Measurements from ENCODE around the gene ATP6V0C.

ATP6V0C gene

DNA sequence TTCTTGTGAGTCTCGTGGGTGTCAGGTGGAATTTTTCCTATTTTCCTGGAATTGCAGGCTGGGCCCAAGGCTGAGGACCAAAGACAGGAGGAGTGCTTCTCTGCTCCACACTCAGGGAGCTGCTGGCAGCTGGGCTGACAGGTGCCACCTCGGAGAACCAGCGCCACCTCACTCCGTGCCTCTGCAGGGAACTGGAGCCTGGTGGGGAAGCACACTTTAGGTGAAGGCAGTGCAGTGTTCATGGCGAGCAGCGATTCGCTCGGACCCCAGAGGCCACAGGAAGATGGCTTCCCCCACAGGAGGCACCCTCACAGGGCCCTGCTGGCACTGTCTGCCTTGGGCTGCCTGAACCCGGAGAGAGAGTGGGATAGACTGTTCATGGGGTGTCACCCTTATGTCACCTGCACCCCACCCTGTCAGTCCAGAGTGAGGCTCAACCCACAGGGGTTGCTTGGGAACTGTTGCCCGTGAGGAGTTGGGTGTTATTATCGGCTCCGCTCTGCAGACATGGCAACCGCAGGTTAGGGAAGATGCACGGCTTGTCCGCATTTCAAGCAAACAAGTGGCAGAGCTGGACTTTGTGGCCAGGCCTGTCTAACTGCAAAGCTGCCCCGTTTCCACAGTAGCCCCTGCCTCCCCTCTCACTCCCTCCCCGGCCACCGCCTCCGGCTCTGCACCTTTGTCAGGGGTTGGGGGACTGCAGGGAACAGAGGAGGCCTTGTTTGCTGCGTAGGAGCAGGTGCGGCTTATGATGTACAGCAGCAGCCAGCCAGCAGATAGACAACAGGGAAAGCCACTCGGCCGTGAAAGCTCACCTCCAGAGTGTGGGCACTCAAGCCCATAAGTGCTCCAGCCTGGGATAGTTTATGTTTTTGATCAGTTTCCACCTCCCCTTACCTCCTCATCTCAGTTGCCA, 23.3 kb upstream of the ATP6V0C start:
- DNase-seq (ENCODE audit: low read depth in 2 of 2): no peak

DNA sequence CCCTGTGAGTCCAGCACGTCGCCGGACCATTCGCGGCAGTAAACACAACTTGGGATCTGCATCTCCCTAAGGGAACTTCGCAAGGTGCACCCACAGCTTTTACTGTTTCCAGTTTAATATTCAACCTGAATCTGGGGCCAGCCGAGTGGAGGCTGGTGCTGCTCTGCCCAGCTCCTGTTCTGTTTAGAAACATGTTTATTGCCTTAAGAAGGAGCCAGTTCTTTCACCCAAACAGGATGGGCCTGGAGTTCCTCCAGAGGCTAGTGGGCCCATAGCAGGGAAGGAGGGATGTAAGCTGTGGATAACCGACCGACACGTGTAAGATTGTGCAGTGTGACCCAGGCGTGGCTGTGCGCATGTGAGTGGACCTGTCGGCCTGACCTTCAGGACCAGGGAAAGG, 21.5 kb upstream of the ATP6V0C start:
- DNase-seq (ENCODE audit: low read depth in 2 of 2): no peak

DNA sequence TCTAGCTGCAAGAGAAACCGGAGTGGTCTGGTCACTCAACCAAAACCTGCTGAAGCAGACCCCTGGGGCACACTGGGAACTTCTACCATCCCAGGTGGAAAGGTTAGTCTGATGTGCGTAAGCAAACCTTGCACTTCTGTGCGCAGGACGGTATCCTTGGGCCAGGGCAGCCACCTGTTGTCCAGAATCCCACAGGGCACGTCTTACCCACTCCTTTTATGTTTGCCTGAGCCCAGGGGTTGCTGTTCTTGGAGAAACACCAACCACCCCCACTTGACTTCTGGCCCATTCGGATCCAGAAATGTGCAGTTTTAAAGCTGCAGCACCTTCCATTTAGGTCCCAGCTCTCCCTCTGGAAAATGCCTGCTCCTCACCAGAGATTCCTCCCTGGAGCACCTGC, 20.1 kb upstream of the ATP6V0C start:
- no peak for DNase-seq (ENCODE audit: low read depth in 2 of 2)

DNA sequence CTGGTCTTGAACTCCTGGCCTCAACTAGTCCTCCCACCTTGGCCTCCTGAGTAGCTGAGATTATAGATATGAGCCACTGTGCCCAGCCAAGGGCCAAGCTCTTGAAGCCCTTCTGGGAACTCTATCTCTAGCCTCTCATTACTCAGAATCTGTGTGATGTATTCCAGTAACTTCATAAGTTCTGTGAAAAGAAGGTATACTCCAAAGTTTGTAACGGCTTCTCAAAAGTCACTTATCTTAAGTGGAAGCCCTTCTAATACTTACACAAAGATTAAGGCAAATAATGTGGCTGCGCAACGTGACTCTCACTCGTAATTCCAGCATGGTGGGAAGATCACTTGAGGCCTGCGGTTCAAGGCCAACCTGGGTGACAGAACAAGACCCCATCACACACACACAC, 19.1 kb upstream of the ATP6V0C start:
- no peak for DNase-seq (ENCODE audit: low read depth in 2 of 2)

DNA sequence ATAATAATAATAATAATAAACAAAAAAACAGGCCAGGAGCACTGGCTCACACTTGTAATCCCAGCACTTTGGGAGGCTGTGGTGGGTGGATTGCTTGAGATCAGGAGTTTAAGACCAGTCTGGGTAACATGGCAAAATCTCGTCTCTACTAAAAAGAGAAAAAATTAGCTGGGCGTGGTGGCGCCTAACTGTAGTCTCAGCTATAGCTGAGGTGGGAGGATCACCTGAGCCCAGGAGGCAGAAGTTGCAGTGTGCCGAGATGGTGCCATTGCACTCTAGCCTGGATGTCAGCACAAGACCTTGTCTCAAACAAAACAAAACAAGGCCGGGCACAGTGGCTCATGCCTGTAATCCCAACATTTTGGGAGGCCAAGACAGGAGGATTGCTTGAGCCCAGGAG, 18.7 kb upstream of the ATP6V0C start:
- no peak for DNase-seq (ENCODE audit: low read depth in 2 of 2)

GRCh38 chr16:2496223-2497115, 17.3 kb upstream of the ATP6V0C start:
- no peak for DNase-seq (ENCODE audit: low read depth in 2 of 2)

- no peak for DNase-seq (ENCODE audit: low read depth in 2 of 2)
Observed at GRCh38 chr16:2497116-2497630, 16.6 kb upstream of the ATP6V0C start.

DNA sequence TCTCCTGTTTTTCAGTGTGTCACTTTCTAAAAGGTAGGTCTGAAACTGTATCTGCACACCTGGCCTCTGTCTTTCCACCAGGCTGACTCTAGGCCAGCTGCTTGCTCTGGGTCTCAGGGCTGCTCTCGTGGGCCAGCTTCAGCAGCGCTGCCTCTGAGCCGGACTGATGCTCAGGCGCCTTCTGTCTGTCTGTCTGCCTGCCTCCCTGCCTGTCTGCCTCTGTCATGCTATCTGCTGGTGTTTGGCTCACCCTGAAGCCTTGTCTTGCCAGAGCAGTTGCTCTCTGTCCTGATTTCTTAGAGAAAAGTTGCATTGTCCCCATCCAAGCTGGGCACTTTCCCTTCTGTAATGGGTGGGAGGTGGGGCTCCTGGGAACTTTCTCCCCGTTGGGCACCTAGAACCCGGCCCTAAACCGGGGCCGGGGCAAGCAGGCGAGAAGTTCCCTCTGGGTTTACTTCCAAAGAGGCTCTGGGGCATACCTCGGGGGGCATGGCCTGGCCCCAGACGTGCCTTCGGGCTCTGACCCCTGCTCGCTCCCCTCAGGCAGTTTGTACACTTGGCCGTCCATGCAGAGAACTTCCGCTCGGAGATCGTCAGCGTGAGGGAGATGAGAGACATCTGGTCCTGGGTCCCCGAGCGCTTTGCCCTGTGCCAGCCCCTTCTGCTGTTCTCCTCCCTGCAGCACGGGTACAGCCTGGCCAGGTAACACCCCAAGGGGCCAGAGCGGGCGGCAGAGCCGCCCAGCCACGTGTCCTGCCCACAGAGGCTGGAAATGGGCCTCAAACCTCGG, 15.9 kb upstream of the ATP6V0C start:
- no peak for DNase-seq (ENCODE audit: low read depth in 2 of 2)

DNA sequence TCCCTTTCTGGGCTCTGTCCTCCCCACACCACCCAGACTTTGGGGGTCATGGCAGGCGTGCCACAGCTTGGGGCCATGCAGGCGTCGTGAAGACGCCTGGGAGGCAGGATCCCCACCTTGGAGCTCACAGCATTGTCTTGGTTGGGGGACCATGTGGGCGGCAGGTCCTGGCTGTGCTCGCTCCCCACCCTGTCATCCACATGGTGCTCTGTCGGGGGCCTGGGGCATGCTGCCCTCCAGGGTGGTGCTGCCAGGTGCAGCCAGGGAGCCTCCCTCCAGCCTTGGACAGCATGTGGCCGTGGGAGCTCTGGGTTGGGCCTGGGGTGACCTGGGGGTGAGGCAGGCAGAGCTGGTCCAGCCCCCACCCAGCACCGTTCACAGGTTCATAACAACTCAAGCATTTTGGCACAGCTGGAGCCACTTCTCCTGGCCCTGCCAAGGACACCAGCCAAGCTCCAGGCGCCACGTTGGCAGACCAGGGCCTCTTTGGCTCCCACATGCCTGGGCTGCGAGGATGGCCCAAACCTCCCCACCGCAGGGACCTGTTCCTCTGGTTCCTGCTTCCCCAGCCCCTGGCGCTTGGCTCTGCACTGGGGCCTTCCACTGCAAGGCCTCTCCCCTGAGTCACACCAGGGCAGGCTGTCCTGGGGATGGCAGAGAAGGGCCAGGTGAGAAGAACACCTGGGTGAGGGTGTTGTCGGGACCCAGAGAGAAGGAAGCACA, 15.1 kb upstream of the ATP6V0C start:
- no peak for DNase-seq (ENCODE audit: low read depth in 2 of 2)

DNA sequence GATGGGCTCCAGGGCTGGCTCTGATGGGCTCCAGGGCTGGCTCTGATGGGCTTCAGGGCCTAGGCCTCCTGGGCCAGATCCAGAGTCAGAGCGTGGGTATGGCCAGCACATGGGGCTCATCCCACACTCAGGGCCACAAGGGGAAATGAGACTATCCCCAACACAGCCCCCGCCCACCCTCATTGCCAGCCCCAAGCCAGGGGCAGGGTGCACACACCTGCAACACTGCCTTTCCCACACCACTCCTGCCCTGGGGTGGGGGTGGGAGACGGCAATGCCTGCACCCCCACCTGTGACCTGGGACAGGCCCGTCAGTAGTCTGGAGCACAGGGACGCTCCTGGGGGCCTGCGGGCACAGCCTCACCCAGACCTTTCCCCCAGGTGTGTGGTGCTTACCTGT, 14.3 kb upstream of the ATP6V0C start:
- no peak for DNase-seq (ENCODE audit: low read depth in 2 of 2)

DNA sequence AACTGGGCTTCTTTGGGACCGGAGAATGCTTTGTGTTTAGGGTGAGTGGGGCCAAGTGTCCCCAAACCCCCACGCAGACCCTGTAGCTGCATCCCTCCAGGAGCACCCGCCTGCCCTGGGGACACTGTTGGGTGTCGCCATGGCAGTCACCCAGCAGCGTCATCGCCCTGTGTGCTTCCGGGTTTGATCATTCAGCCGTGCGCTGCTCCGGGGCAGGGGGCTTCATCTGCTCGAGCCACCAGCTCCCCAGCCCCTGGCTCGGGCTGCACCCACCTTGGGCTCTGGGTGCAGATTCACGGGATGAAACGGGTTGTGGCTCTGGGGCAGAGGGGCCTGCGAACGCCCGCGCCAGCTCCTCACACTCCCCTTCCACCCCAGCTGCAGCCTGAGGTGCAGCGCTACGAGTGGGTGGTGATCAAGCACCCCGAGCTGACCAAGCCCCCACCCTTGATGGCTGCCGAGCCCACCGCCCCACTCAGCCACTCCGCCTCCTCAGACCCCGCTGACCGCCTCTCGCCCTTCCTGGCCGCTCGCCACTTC, 13.8 kb upstream of the ATP6V0C start:
- no peak for DNase-seq (ENCODE audit: low read depth in 2 of 2)

DNA sequence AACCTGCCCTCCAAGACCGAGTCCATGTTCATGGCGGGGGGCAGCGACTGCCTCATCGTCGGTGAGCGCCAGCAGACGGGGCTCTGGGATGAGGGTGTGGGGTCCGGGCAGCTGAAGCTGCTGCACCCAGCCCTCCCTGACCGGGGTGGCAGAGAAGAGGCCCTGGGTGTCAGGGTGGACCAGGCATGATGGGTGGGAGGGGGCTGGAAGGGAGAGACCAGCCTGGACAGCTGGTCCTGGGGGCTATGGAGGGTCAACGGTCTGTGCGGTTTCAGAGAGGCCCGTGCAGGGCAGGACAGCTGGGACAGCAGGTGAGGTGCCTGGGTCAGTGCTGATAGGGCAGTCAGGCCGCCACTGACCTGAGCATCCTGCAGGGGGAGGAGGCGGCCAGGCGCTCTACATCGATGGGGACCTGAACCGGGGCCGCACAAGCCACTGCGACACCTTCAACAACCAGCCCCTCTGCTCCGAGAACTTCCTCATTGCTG, 13.3 kb upstream of the ATP6V0C start:
- DNase-seq (ENCODE audit: low read depth in 2 of 2): no peak

- DNase-seq (ENCODE audit: low read depth in 2 of 2): peak; percentile 57 to 75
Observed at GRCh38 chr16:2500918-2501750, 12.6 kb upstream of the ATP6V0C start.

DNA sequence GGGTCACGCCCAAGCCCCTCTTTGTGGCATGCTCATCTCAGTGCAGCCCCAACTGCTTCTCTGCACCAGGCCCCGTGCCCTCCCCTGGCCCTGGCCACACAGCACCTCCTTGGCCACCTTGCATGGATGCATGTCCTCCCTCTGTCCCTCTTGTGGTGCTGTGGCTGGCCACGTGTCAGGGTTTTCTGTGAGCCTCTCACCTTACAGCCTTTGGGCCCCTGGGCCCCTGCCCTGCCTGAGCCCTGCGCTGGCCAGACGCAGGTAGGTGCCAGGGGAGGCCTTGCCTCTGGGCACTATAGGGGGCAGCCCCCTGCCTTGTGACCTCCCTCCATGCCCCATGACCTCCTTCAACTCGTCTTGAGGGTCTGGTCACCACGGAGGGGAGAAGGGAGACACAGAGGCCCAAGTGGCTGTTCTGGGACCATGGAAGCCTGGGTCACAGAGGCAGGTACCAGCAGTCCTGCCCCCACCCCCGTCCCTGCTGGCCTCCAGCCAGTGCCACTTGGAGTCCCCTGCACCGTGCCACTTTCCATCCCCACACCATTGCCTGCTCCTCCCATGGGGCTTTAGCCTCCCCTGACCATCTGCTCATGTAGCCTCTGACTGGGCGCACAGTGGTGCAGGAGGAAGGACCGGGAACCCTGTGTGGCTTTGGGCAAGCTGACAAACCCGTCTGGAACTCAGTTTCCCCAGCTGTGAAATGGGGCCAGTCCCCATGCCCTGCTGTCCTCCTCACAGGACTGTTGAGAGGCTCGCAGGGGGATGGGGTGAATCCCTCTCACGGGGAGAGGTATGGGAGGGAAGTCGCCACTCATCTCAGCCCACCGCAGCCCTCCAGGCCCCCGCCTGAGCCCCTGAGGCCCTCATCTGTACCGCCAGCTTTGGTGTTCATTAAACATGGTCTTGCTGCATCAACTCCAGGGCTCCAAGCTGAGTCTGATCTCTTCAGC, 11.5 kb upstream of the ATP6V0C start:
- no peak for DNase-seq (ENCODE audit: low read depth in 2 of 2)

DNA sequence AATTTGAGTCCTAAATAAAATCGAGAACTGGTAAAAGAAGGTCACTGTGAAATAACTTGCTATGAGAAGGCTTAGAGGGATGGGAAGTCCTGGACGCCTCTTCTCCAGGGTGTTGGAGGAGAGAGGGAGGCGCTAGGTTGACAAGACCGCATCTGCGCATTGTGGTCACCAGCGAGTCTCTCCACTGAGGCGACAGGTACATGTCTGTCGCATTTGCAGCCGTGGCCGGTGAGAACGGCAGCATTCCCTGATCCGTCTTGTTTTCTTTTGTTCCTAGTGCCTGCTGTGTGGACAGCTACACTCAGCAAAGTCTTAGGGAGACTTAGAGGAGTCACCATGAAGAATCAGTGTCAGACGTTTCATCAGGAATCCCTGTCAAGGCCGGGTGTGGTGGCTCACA, 8.1 kb upstream of the ATP6V0C start:
- DNase-seq (ENCODE audit: low read depth in 2 of 2): no peak

- no peak for DNase-seq (ENCODE audit: low read depth in 2 of 2)
Observed at GRCh38 chr16:2507052-2507659, 6.6 kb upstream of the ATP6V0C start.

DNA sequence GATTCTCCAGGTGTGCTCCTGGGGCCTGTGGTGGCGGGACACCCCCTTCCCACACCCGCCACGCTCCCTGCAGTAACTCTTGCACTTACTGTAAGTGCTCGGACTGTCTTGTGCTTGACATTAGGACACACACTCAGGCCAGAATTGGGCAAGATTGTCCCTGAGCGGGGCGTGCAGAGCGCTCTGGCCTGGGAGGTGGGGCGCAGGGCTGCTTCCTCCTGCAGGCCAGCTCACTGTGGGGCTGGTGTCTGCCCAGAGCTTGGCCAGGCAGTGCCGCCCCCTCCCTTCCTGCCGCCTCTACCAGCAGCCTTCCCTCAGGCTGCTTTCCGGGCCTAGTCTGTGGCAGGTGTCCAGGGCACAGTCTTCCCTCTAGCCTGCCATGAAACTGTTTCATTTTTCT, 6.1 kb upstream of the ATP6V0C start:
- no peak for DNase-seq (ENCODE audit: low read depth in 2 of 2)

DNA sequence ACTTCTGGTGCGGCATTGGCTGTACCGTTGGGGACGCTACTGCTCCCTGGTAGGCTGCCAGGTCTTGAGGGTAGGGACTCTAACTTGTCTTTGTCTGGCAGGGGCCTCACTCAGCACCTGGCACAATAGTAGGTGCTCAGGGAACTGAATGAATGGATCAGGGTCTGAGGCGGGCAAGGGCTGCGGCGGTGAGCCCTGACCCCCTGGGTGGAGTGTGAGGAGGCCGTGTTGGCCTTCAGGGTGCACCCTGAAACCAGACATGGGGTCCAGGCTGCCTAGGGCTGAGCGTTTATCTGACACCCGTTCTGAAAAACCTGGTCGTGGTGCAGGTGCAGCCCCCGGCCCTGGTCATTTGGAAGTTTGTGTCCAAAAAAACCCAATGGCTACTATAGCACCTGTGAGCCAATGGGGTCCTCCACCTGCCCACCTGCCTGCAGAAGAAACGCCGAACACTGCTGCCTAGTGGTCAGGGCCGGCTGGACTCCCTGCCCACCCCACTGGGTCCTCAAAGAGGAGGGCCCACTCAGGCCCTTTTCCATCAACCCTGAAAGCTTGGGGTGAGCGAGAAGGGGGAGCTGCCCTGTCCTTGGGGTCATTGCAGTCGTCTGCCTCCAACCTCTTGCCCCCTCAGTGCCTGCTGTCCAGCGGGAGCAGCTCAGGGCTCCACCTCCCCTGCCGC, 4.9 kb upstream of the ATP6V0C start:
- DNase-seq (ENCODE audit: low read depth in 2 of 2): no peak

All from stimulated activated CD4-positive, alpha-beta T cell treated with anti-CD3 and anti-CD28 coated beads, Interleukin-12 subunit alpha, Interleukin-12 subunit beta, amount 100 ng/mL, for 24 hours (primary cell).